GF-D8 (cell line): ENCODE measurements around the gene TCF12.

Experiments
- DNase-seq: peaks from one replicate; lab custom pipeline; 2025; lab: John Stamatoyannopoulos, UW

Gene TCF12

GRCh38 chr15:57339321-57339720, 420.9 kb downstream of the TCF12 start:
- no peak for DNase-seq
